ENCODE measurements around the gene SPTBN1.

Gene SPTBN1

GRCh38 chr2:54658564-54659071 is 202.5 kb downstream of the SPTBN1 start:
- no peaks in the 10 kb centered on the region for H3K9me3 ChIP-seq (ENCODE audit: insufficient read depth, low read depth, low read length)
- no peak overlapping the region for H2AFZ ChIP-seq (ENCODE audit: low read length)
- no peaks in the 10 kb centered on the region for H3F3A ChIP-seq (ENCODE audit: low read depth)
- TF ChIP-seq EZH2phosphoT487 (IDR thresholded peaks at IDR 0.05; ENCODE audit: borderline replicate concordance) (no peak), CTCF (conservative IDR thresholded peaks at IDR 0.05; ENCODE audit: low read length) (no peak)
- H3K27me3 ChIP-seq (ENCODE audit: insufficient read depth, low read length, poor library complexity, severe bottlenecking), result no peaks in the 10 kb centered on the region
- H3K4me2 ChIP-seq (ENCODE audit: low read depth, low read length, poor library complexity, severe bottlenecking), result no peak overlapping the region
- H3K36me3 ChIP-seq (ENCODE audit: insufficient read depth, low read length), result peaks cover 99% of the 10 kb centered on the region
- H3K79me2 ChIP-seq (ENCODE audit: insufficient read depth, low read length), result no peaks in the 10 kb centered on the region
- no peak overlapping the region for H3K4me3 ChIP-seq (ENCODE audit: low read length, poor library complexity, severe bottlenecking)
- no peak overlapping the region for H3K9ac ChIP-seq (ENCODE audit: low read depth, low read length, poor library complexity, severe bottlenecking)
- H3K9me2 ChIP-seq (replicated peaks; ENCODE audit: low read depth, low read length), result no peaks in the 10 kb centered on the region
- H3K4me1 ChIP-seq (ENCODE audit: insufficient read depth, low read length, poor library complexity, severe bottlenecking), result peaks cover 8% of the 10 kb centered on the region
- peaks cover 5% of the 10 kb centered on the region for H4K20me1 ChIP-seq (ENCODE audit: insufficient read depth, low read length, poor library complexity, severe bottlenecking)

- Histone ChIP-seq H3F3A (ENCODE audit: low read depth) (no peaks in the 10 kb centered on the region), H4K20me1 (ENCODE audit: insufficient read depth, low read length, poor library complexity, severe bottlenecking) (peaks cover 5% of the 10 kb centered on the region), H3K4me3 (ENCODE audit: low read length, poor library complexity, severe bottlenecking) (no peak overlapping the region), H3K9me3 (ENCODE audit: insufficient read depth, low read depth, low read length) (no peaks in the 10 kb centered on the region), H3K27me3 (ENCODE audit: insufficient read depth, low read length, poor library complexity, severe bottlenecking) (no peaks in the 10 kb centered on the region), H3K9ac (ENCODE audit: low read depth, low read length, poor library complexity, severe bottlenecking) (no peak overlapping the region), H3K36me3 (ENCODE audit: insufficient read depth, low read length) (peaks cover 99% of the 10 kb centered on the region), H3K79me2 (ENCODE audit: insufficient read depth, low read length) (no peaks in the 10 kb centered on the region), H3K4me1 (ENCODE audit: insufficient read depth, low read length, poor library complexity, severe bottlenecking) (peaks cover 8% of the 10 kb centered on the region), H3K9me2 (replicated peaks; ENCODE audit: low read depth, low read length) (no peaks in the 10 kb centered on the region), H2AFZ (ENCODE audit: low read length) (no peak overlapping the region), H3K4me2 (ENCODE audit: low read depth, low read length, poor library complexity, severe bottlenecking) (no peak overlapping the region)
- TF ChIP-seq EZH2phosphoT487 (IDR thresholded peaks at IDR 0.05; ENCODE audit: borderline replicate concordance) (no peak), CTCF (conservative IDR thresholded peaks at IDR 0.05; ENCODE audit: low read length) (no peak)
Observed at GRCh38 chr2:54659527-54659926, 203.4 kb downstream of the SPTBN1 start.

- Histone ChIP-seq H3K4me3 (ENCODE audit: low read length, poor library complexity, severe bottlenecking) (no peak overlapping the region), H3K9ac (ENCODE audit: low read depth, low read length, poor library complexity, severe bottlenecking) (no peak overlapping the region), H3F3A (ENCODE audit: low read depth) (no peaks in the 10 kb centered on the region), H3K4me2 (ENCODE audit: low read depth, low read length, poor library complexity, severe bottlenecking) (no peak overlapping the region), H2AFZ (ENCODE audit: low read length) (no peak overlapping the region), H3K9me2 (replicated peaks; ENCODE audit: low read depth, low read length) (no peaks in the 10 kb centered on the region), H3K79me2 (ENCODE audit: insufficient read depth, low read length) (no peaks in the 10 kb centered on the region), H3K36me3 (ENCODE audit: insufficient read depth, low read length) (peaks cover 98% of the 10 kb centered on the region), H3K27me3 (ENCODE audit: insufficient read depth, low read length, poor library complexity, severe bottlenecking) (no peaks in the 10 kb centered on the region), H3K9me3 (ENCODE audit: insufficient read depth, low read depth, low read length) (no peaks in the 10 kb centered on the region), H3K4me1 (ENCODE audit: insufficient read depth, low read length, poor library complexity, severe bottlenecking) (peaks cover 8% of the 10 kb centered on the region), H4K20me1 (ENCODE audit: insufficient read depth, low read length, poor library complexity, severe bottlenecking) (peaks cover 5% of the 10 kb centered on the region)
- TF ChIP-seq CTCF (conservative IDR thresholded peaks at IDR 0.05; ENCODE audit: low read length), result no peak
- no peak for TF ChIP-seq EZH2phosphoT487 (IDR thresholded peaks at IDR 0.05; ENCODE audit: borderline replicate concordance)
Observed at GRCh38 chr2:54660752-54661151, 204.6 kb downstream of the SPTBN1 start.
